ENCODE measurements around the gene PTPN23. TPM values are rescaled to one million over a fixed set of nuclear protein-coding genes. Genes with fewer than 3 reads are reported as not detected.

PTPN23 gene
- total and polyA plus RNA-seq, 2 of the 13 experiments (the other 11 are each of a cell fraction or from before 2014, with no cell fraction given): 2.3 to 3.7 TPM

GRCh38 chr3:47434849-47435248 lies 54.0 kb downstream of the PTPN23 start:
- ChIA-PET POLR2A (no interaction called here), CTCF (ENCODE audit: low intra/inter-chr PET ratio, low total read pairs) (no interaction called here)
- Histone ChIP-seq H3K9me3 (ENCODE audit: low read length) (no peaks in the 10 kb centered on the region), H2AFZ (ENCODE audit: low read length) (no peak overlapping the region), H3K4me3 (replicated peaks in 1 of 3; ENCODE audit: insufficient read depth in 1 of 3, low read depth in 2 of 3, low read length in 3 of 3) (no peak overlapping the region), H3K27ac (ENCODE audit: extremely low read length, insufficient read depth, low read length) (no peak overlapping the region), H3K36me3 (replicated peaks in 1 of 2; ENCODE audit: control insufficient read depth in 1 of 2, insufficient read depth in 2 of 2, low read length in 2 of 2) (peaks cover 13 to 49% of the 10 kb centered on the region in 2 experiments), H3K27me3 (ENCODE audit: control insufficient read depth in 1 of 2, insufficient read depth in 2 of 2, low read length in 2 of 2) (no peaks in the 10 kb centered on the region), H4K20me1 (ENCODE audit: insufficient read depth, low read length) (no peaks in the 10 kb centered on the region), H3K79me2 (ENCODE audit: insufficient read depth, low read length) (peaks cover 5% of the 10 kb centered on the region), H3K4me2 (ENCODE audit: low read depth, low read length) (0 out of 2 replicates have a peak overlapping the region, but pooled peaks have one; percentile 2), H3K9ac (ENCODE audit: insufficient read depth, low read depth, low read length) (no peak overlapping the region), H3K4me1 (ENCODE audit: insufficient read depth, low read length) (peaks cover 34% of the 10 kb centered on the region)
- intact Hi-C loops (cut with micrococcal nuclease; ENCODE audit: unreplicated experiment): no loop called here
- BruUV-seq (replicated peaks): no TSS peak
- ATAC-seq (peak; percentile 68), DNase-seq (ENCODE audit: low spot score) (no peak), FAIRE-seq (no peak)
- in situ Hi-C loops (cut with HindIII; ENCODE audit: extremely low pct_ligation_motif_present, low pct_unique_long_range_greater_than_20kb): no loop called here
- 55% methylated on average over 4 of the region's 4 CpGs for WGBS (ENCODE audit: low lambda C conversion rate)
- no peak for TF ChIP-seq SP4 (CRISPR knock-in tag; IDR thresholded peaks at IDR 0.05)
- no peak for TF ChIP-seq HDAC1 (CRISPR knock-in tag; IDR thresholded peaks at IDR 0.05)
- TF ChIP-seq ZBTB42 (CRISPR knock-in tag; IDR thresholded peaks at IDR 0.05): no peak
- no peak for TF ChIP-seq RXRB (CRISPR knock-in tag; IDR thresholded peaks at IDR 0.05; ENCODE audit: borderline replicate concordance)
- no peak for TF ChIP-seq ZNF264 (CRISPR knock-in tag; IDR thresholded peaks at IDR 0.05)
- TF ChIP-seq KAT7 (CRISPR knock-in tag; IDR thresholded peaks at IDR 0.05; ENCODE audit: borderline replicate concordance): no peak
- no peak for TF ChIP-seq PAX8 (CRISPR knock-in tag; IDR thresholded peaks at IDR 0.05; ENCODE audit: borderline replicate concordance)
- peak; percentile 30; the same call in 1 of the 2 replicates for TF ChIP-seq HNF4A (CRISPR knock-in tag; IDR thresholded peaks at IDR 0.05)
- no peak for TF ChIP-seq ZNF839 (CRISPR knock-in tag; IDR thresholded peaks at IDR 0.05; ENCODE audit: borderline replicate concordance)
- no peak for TF ChIP-seq CBX1 (IDR thresholded peaks at IDR 0.05; ENCODE audit: low read depth)
- TF ChIP-seq E2F2 (CRISPR knock-in tag; IDR thresholded peaks at IDR 0.05; ENCODE audit: borderline replicate concordance): no peak
- TF ChIP-seq ZNF557 (CRISPR knock-in tag; IDR thresholded peaks at IDR 0.05): no peak
- TF ChIP-seq NR2F2 (IDR thresholded peaks at IDR 0.05; ENCODE audit: borderline replicate concordance, low read depth): no peak
- TF ChIP-seq CC2D1A (CRISPR knock-in tag; IDR thresholded peaks at IDR 0.05): no peak
- no peak for TF ChIP-seq HNF1B (CRISPR knock-in tag; IDR thresholded peaks at IDR 0.05)
- TF ChIP-seq ZNF253 (CRISPR knock-in tag; IDR thresholded peaks at IDR 0.05; ENCODE audit: borderline replicate concordance): no peak
- TF ChIP-seq ZSCAN30 (CRISPR knock-in tag; IDR thresholded peaks at IDR 0.05): no peak
- no peak for TF ChIP-seq CEBPG (CRISPR knock-in tag; IDR thresholded peaks at IDR 0.05)
- 0 out of 2 replicates have a peak, but pooled peaks have one; percentile 29 for TF ChIP-seq HNF4G (IDR thresholded peaks at IDR 0.05; ENCODE audit: borderline replicate concordance, low read depth, low read length)
- TF ChIP-seq HNF4G (CRISPR knock-in tag; IDR thresholded peaks at IDR 0.05; ENCODE audit: borderline replicate concordance, low read depth): no peak
- no peak for TF ChIP-seq GMEB2 (CRISPR knock-in tag; IDR thresholded peaks at IDR 0.05; ENCODE audit: low read depth)
- no peak for TF ChIP-seq AGO1 (IDR thresholded peaks at IDR 0.05; ENCODE audit: low read depth, low read length, poor library complexity, severe bottlenecking)
- no peak for TF ChIP-seq ZNF432 (CRISPR knock-in tag; IDR thresholded peaks at IDR 0.05; ENCODE audit: borderline replicate concordance)

Data from HepG2 (cell line).